ENCODE measurements around the gene ADGRA1. TPM values are rescaled to one million over a fixed set of nuclear protein-coding genes. Genes with fewer than 3 reads are reported as not detected.

ADGRA1 gene
- total and polyA plus RNA-seq, 2 of the 8 experiments (the other 6 are each of a cell fraction or from before 2014, with no cell fraction given) = 0.17 to 0.21 TPM

GRCh38 chr10:133090101-133090500 lies 2.4 kb downstream of the ADGRA1 start (continued):
- TF ChIP-seq CHD7 (IDR thresholded peaks at IDR 0.05; ENCODE audit: insufficient replicate concordance, low read length) (no peak), JUND (IDR thresholded peaks at IDR 0.05; ENCODE audit: low read length) (no peak), SRF (IDR thresholded peaks at IDR 0.05; ENCODE audit: low read depth, low read length) (no peak), TCF12 (IDR thresholded peaks at IDR 0.05; ENCODE audit: low read depth, low read length) (no peak), E2F6 (IDR thresholded peaks at IDR 0.05) (no peak), FOSL1 (IDR thresholded peaks at IDR 0.05; ENCODE audit: insufficient read depth, low read depth, low read length) (no peak), CBX8 (IDR thresholded peaks at IDR 0.05; ENCODE audit: borderline replicate concordance, low read depth, low read length) (no peak), RNF2 (IDR thresholded peaks at IDR 0.05; ENCODE audit: borderline replicate concordance, low read depth, low read length, missing control alignments, poor library complexity, severe bottlenecking) (no peak), MAX (IDR thresholded peaks at IDR 0.05) (no peak), CHD1 (IDR thresholded peaks at IDR 0.05; ENCODE audit: low read depth, low read length) (no peak), EGR1 (IDR thresholded peaks at IDR 0.05; ENCODE audit: borderline replicate concordance, low read depth, low read length) (no peak)
